GM10266 (cell line): ENCODE results near the gene SAFB2.

Experiments
- DNase-seq: peaks from one replicate; pipeline ENCODE4 v3.0.0; 2012; ENCODE audit errors: extremely low spot score
- CTCF ChIP-seq: IDR thresholded peaks from 2 replicates; pipeline ENCODE4 v1.5.1; 2012; ENCODE audit warnings: mild to moderate bottlenecking, low read depth; ENCODE audit not compliant: control insufficient read depth, insufficient read depth; ENCODE audit errors: missing control alignments

Gene SAFB2

GRCh38 chr19:5625641-5626040 is 3.1 kb upstream of the SAFB2 start:
- TF ChIP-seq CTCF, result no peak
- DNase-seq, result no peak

GRCh38 chr19:5624741-5625278 is 2.2 kb upstream of the SAFB2 start:
- TF ChIP-seq CTCF, result no peak
- no peak for DNase-seq

GRCh38 chr19:5624018-5624663 is 1.6 kb upstream of the SAFB2 start:
- TF ChIP-seq CTCF, result no peak
- no peak for DNase-seq

- TF ChIP-seq CTCF, result no peak
- no peak for DNase-seq
Measured at GRCh38 chr19:5623397-5624017, 931 bp upstream of the SAFB2 start.

GRCh38 chr19:5621945-5622464 is 571 bp downstream of the SAFB2 start:
- DNase-seq, result no peak
- no peak for TF ChIP-seq CTCF

- DNase-seq, result no peak
- TF ChIP-seq CTCF, result no peak
Measured at GRCh38 chr19:5621311-5621944, 1.1 kb downstream of the SAFB2 start.
